ENCODE measurements around the gene OR52B2. TPM values are rescaled to one million over a fixed set of nuclear protein-coding genes. Genes with fewer than 3 reads are reported as not detected.

OR52B2 gene
- total RNA-seq, 1 donor from 2014 or later = not detected

DNA sequence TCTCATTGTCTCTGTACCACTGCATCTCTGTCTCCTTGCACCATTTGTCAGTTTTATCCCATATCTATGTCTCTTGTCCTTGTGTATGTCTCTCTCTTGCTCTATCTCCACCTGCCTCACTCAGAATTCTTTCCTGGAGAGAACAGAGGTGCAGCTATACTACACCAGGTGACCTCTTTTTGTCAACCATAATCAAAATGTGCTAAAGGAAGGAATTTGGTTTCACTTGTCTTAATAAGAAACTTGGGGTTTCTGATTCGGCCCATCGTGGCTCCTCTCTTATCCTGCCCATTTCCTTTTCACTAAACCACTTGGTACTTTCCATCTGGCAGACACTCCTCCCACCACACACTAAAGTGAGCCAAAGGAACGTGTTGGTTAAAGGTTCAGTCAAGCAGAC, 33.2 kb upstream of the OR52B2 start:
- Mint-ChIP-seq H3K9me3 (no peaks in the 10 kb centered on the region), H3K27ac (no peak overlapping the region), H3K4me1 (peaks cover 11% of the 10 kb centered on the region), H3K27me3 (no peaks in the 10 kb centered on the region), H3K36me3 (ENCODE audit: low read depth) (peaks cover 31% of the 10 kb centered on the region), H3K4me3 (no peak overlapping the region)
- no peak for DNase-seq
- ATAC-seq (ENCODE audit: low read depth) = no peak
- TF ChIP-seq, protein P1, sequence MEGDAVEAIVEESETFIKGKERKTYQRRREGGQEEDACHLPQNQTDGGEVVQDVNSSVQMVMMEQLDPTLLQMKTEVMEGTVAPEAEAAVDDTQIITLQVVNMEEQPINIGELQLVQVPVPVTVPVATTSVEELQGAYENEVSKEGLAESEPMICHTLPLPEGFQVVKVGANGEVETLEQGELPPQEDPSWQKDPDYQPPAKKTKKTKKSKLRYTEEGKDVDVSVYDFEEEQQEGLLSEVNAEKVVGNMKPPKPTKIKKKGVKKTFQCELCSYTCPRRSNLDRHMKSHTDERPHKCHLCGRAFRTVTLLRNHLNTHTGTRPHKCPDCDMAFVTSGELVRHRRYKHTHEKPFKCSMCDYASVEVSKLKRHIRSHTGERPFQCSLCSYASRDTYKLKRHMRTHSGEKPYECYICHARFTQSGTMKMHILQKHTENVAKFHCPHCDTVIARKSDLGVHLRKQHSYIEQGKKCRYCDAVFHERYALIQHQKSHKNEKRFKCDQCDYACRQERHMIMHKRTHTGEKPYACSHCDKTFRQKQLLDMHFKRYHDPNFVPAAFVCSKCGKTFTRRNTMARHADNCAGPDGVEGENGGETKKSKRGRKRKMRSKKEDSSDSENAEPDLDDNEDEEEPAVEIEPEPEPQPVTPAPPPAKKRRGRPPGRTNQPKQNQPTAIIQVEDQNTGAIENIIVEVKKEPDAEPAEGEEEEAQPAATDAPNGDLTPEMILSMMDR (IDR thresholded peaks at IDR 0.05) = no peak
- intact Hi-C loops (cut with micrococcal nuclease) = no loop called here
- ChIA-PET CTCF (no interaction called here), POLR2A (no interaction called here)

DNA sequence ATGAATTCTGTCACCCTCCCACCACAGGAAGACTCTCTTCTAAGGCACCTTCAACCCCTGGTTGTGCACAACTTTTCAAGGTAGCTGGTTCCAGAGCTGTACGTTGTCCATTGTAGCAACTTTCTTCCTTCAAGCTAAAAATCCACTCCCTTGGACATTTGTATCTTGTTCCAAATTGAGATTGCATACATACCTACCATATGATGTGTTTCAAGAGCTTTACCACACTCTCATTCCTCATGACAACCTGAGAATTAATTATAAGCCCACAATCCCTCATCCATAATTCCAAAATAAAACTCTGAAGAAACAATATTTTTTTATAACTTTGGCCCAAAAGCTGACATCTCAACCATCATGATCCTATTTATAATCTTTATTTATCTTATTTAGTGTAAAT, 31.9 kb upstream of the OR52B2 start:
- H3K27ac Mint-ChIP-seq = no peak overlapping the region
- no peaks in the 10 kb centered on the region for H3K9me3 Mint-ChIP-seq
- no peak overlapping the region for H3K4me3 Mint-ChIP-seq
- TF ChIP-seq, protein P1 (IDR thresholded peaks at IDR 0.05) = no peak
- intact Hi-C loops (cut with micrococcal nuclease) = no loop called here
- peaks cover 20% of the 10 kb centered on the region for H3K36me3 Mint-ChIP-seq (ENCODE audit: low read depth)
- ChIA-PET CTCF (no interaction called here), POLR2A (no interaction called here)
- ATAC-seq (ENCODE audit: low read depth) = no peak
- H3K27me3 Mint-ChIP-seq = no peaks in the 10 kb centered on the region
- no peak for DNase-seq
- peaks cover 11% of the 10 kb centered on the region for H3K4me1 Mint-ChIP-seq

DNA sequence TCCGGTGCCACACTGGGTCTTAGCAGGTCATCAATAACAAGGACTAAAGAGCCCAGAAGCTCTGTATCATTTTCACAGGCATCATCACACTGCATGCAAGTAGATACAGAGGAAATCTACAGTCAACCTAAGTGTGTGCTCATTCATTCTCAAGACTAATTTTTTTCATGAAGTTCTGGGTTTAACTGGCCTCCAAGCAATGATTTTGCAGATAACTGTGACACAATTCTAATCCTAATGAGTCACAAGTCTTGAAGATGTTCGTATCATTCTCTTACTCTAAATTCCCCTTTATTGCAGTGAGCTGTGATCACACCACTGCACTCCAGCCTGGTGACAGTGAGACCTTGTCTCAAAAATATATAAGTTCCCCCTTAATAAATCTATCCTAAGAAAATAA, 31.4 kb upstream of the OR52B2 start:
- POLR2A ChIA-PET = no interaction called here
- CTCF ChIA-PET = no interaction called here
- DNase-seq = no peak

DNA sequence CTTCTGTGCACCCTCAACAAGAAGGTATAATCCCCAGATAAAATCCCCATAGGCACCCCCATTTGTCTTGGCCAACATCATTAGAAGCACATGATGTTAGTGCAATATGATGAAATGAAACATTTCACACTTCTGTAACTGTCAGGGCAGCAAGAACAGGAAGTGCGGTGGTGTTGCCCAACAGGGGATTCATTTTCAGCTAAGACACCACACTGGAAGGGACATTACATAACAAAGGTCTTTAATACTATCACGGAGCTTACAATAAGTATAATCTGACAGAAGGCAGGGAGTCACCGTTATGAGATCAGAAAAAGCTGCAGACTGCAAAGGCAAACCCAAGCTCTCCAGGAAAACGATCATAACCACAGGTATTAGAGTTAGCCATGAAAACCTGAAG, 30.8 kb upstream of the OR52B2 start:
- Mint-ChIP-seq H3K4me1 (peaks cover 11% of the 10 kb centered on the region), H3K9me3 (no peaks in the 10 kb centered on the region), H3K27me3 (no peaks in the 10 kb centered on the region), H3K36me3 (ENCODE audit: low read depth) (peaks cover 11% of the 10 kb centered on the region), H3K4me3 (no peak overlapping the region), H3K27ac (no peak overlapping the region)
- intact Hi-C loops (cut with micrococcal nuclease) = no loop called here
- TF ChIP-seq, protein P1 (IDR thresholded peaks at IDR 0.05) = no peak
- DNase-seq (no peak), ATAC-seq (ENCODE audit: low read depth) (no peak)
- ChIA-PET CTCF (no interaction called here), POLR2A (no interaction called here)

More for the DNA sequence above, 31.4 kb upstream of the OR52B2 start:
- no peak overlapping the region for H3K27ac Mint-ChIP-seq
- no peak for ATAC-seq (ENCODE audit: low read depth)
- TF ChIP-seq, protein P1 (IDR thresholded peaks at IDR 0.05) = no peak
- H3K4me1 Mint-ChIP-seq = peaks cover 11% of the 10 kb centered on the region
- H3K4me3 Mint-ChIP-seq = no peak overlapping the region
- H3K27me3 Mint-ChIP-seq = no peaks in the 10 kb centered on the region
- H3K9me3 Mint-ChIP-seq = no peaks in the 10 kb centered on the region
- peaks cover 16% of the 10 kb centered on the region for H3K36me3 Mint-ChIP-seq (ENCODE audit: low read depth)
- intact Hi-C loops (cut with micrococcal nuclease) = no loop called here

DNA sequence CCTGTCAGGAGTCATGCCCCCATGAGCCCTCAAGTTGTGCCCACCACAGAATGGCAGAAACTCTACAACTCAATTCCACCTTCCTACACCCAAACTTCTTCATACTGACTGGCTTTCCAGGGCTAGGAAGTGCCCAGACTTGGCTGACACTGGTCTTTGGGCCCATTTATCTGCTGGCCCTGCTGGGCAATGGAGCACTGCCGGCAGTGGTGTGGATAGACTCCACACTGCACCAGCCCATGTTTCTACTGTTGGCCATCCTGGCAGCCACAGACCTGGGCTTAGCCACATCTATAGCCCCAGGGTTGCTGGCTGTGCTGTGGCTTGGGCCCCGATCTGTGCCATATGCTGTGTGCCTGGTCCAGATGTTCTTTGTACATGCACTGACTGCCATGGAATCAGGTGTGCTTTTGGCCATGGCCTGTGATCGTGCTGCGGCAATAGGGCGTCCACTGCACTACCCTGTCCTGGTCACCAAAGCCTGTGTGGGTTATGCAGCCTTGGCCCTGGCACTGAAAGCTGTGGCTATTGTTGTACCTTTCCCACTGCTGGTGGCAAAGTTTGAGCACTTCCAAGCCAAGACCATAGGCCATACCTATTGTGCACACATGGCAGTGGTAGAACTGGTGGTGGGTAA, 29.2 kb upstream of the OR52B2 start, which contains the start of gene OR52W1:
TSS of gene OR52W1 (plus strand) at position 51 of the 637 bp plus-strand sequence. CDS start at position 51, 0 bp downstream.
- ChIA-PET POLR2A (no interaction called here), CTCF (no interaction called here)
- H3K27me3 Mint-ChIP-seq = no peaks in the 10 kb centered on the region
- ATAC-seq (ENCODE audit: low read depth) (no peak), DNase-seq (no peak)
- H3K4me3 Mint-ChIP-seq = no peak within 1 kb of the TSS
- no peaks in the 10 kb centered on the region for H3K9me3 Mint-ChIP-seq
- H3K4me1 Mint-ChIP-seq = peaks cover 11% of the 10 kb centered on the region
- peaks cover 2% of the 10 kb centered on the region for H3K36me3 Mint-ChIP-seq (ENCODE audit: low read depth)
- intact Hi-C loops (cut with micrococcal nuclease) = no loop called here
- no peak within 1 kb of the TSS for H3K27ac Mint-ChIP-seq
- TF ChIP-seq, protein P1 (IDR thresholded peaks at IDR 0.05) = no peak

Measured in activated B cell treated with CpG ODN at 0.5 μM for 24 hours (primary cell).